GM18505 (cell line): Measurements from ENCODE around the gene PLEKHG2.

Experiments
- ATAC-seq: cut with Tn5 transposase; IDR thresholded peaks from one replicate; pipeline ENCODE4 v1.9.1; 2021; ENCODE audit not compliant: unreplicated experiment
- POLR2A ChIP-seq: IDR thresholded peaks from 4 replicates; pipeline ENCODE4 v1.6.1; 2011; ENCODE audit warnings: borderline replicate concordance; ENCODE audit not compliant: insufficient read depth, insufficient read length; ENCODE audit errors: extremely low read depth

The PLEKHG2 gene

DNA sequence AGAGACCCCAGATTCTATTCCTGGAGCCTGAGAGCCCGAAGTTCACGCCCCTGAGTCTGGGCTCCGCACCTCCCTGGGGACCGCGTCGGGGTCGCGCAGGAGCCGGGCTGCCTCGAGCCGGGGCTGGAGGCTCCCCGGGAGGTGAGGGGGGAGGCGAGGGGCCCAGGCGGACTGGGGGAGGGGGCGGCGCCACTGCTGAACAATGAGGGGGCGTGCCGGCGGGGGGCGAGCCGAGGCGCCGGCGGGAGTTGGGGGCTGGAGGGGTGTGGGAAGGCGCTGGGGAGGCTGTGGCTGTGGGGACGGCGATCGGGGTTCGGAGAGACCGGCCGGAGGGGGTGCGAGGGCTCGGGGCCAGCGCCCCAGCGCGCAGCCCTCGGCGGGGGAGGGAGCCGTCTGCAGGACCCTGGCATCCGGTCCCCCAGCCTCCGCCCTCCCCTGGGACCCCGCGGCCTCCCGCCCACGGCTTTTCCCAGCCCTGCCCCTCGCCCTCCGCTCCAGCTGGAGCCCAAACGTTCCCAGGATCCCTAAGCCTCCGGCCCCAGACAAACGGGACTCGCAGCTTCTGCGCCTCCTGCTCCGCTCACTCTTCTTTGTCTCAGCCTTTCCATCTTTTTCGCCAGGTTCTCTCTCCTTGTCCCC lies 922 bp downstream of the PLEKHG2 start:
- TF ChIP-seq POLR2A: no peak
- ATAC-seq: no peak

DNA sequence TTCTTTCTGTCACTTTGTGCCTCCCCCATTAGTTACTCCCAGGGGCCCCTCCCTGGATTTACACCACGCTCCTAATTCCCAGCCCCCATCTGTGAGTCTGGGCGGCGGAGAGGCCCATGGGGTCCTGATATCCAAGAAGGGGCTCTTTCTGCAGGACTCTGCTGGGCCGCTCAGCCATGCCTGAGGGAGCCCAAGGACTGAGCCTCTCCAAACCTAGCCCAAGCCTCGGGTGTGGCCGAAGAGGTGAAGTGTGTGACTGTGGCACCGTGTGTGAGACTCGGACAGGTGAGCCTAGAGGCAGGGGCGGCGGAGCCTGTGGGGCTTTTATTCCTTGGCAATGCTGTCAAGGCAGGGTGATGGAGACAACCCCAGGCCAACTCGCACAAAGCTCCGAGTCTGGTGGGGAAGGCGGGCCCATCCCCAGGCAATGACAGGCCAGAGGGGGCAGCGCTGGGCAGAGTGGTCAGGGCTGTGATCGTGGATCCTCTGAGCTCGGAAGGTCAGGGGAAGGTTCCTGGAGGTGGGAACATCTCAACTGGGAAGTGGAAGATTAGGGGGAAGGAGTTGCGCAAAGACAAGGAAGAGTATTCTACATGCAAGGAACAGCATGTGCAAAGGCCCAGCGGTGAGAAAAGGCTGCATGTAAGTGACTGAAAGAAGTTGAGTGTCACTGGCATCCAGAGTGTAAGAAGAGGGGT lies 1.6 kb downstream of the PLEKHG2 start:
- no peak for ATAC-seq

DNA sequence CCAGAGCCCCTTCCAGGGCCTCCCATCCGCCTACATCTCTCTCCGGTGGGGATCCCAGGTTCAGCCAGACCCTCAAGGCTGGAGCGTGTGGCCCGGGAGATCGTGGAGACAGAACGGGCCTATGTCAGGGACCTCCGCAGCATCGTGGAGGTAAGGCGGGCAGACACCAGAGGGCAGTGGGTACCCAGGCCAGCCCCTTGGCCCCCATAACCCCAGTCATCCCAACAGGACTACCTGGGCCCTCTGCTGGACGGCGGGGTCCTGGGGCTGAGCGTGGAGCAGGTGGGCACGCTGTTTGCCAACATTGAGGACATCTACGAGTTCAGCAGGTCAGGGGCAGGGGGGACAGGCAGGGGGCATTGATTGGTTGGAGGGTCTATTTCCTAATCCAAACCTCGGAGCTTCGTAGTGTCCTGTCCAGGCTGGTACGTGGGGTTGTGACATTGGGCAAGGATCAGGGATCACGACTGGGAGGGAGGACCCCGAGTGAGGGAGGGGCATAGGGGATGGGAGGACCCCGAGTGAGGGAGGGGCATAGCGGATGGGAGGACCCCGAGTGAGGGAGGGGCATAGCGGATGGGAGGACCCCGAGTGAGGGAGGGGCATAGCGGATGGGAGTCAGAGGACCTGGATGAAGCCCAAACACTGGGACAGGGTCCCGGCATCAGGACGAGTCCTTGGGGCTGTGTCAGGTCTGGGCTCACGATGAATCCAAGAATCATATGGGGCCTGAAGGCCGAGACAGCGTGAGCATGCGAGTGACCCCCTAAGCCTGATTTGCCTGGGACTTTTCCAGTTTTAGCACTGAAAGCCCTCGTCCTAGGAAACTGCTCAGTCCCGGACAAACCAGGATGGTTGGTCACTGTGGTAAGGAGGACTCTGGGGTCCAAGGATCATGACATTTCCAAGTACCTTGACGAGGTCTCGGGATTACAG lies 2.9 kb downstream of the PLEKHG2 start:
- TF ChIP-seq POLR2A: no peak
- no peak for ATAC-seq

More for the DNA sequence above, 1.6 kb downstream of the PLEKHG2 start:
- TF ChIP-seq POLR2A: no peak

DNA sequence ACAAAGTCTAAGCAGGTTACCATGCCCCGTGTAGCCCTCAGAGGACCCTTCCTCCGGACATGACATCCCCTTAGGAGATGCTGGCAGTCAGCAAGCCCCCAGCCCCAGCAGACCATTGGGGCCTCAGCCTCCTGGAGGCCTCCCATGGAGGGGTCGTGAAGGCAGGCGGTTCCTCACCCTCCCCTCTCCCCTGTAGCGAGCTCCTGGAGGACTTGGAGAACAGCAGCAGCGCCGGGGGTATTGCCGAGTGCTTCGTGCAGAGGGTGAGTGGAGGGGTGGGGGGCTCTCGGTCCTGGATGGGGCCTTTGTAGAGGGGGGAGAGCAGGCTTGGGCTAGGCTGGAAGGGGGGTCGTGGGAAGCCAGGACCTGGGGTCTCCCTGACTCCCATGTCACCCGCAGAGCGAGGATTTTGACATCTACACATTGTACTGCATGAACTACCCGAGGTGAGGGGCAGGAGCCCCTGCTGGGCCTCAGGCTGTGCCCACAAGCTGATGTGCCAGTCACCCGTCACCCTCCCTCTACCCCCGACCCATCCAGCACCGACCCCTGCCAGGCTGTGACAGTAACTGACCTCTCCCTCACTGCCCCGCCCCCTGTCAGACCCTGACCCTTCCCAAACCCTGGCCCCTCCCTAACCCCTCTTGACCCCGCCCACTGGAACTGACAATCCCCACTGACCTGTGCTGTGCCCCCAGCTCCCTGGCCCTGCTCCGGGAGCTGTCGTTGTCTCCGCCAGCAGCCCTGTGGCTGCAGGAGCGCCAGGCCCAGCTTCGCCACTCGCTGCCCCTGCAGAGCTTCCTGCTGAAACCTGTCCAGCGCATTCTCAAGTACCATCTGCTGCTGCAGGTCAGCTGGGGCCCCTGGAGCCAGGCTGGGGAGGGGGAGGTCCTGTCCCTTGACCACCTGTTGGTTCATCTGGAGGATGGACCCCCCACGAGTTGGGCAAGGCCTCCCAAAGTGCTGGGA lies 4.0 kb downstream of the PLEKHG2 start:
- TF ChIP-seq POLR2A: no peak
- ATAC-seq: no peak

DNA sequence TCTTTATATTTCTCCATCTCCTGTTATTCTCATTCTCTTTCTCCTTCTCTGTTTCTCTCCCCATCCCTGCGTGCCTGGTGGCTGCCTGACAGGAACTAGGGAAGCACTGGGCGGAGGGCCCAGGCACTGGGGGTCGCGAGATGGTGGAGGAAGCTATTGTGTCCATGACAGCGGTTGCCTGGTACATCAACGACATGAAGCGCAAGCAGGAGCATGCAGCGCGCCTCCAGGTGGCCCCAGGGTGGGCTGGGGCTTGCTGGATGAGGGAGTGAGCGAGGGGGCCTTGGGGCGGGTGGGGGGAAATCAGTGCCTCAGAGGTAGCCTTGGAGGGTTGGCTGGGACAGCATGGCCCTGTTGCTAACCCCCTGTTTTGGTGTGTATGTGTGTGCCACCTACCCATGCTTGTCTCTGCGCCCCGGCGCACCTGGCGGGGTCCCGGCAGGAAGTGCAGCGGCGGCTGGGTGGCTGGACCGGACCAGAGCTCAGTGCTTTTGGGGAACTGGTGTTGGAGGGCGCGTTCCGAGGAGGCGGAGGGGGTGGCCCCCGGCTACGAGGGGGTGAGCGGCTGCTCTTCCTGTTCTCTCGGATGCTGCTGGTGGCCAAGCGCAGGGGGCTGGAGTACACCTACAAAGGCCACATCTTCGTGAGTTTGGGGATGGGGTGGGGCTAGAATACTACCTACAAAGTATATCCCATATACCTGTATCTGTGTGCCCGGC lies 5.2 kb downstream of the PLEKHG2 start:
- no peak for ATAC-seq
- no peak for TF ChIP-seq POLR2A

DNA sequence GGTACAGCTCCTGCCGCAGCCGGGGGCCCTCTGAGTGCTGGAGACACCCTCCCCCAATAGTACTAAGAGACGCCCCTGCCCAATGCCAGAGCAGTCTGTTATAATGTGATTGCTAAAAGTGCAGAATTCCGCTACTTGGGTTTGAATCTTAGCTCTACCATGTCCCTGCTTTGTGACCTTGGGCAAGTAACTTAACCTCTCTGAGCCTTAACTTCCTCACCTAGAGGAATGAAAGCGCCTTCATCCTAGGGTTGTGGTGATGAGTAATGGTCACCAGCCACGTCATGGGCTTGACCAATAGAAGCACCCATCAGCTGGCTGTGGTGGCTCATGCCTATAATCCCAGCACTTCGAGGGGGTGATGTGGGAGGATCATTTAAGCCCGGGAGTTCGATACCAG lies 6.5 kb downstream of the PLEKHG2 start:
- ATAC-seq: no peak
- no peak for TF ChIP-seq POLR2A

DNA sequence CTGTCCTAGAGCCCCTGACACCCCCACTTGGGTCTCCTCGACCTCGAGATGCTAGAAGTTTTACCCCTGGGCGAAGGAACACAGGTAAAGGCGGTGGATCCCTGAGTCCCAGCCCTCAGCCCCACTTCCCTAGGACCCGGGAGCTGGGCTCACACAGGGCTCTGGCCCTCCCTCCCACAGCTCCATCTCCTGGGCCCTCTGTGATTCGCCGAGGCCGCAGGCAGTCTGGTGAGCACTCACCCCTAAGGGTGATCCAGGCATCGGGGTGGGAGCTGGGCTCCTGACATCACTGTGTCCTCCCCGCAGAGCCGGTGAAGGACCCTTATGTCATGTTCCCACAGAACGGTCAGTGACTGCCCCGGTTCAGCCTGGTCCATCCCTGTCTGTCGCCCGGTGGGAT lies 8.3 kb downstream of the PLEKHG2 start:
- no peak for TF ChIP-seq POLR2A
- ATAC-seq: no peak

DNA sequence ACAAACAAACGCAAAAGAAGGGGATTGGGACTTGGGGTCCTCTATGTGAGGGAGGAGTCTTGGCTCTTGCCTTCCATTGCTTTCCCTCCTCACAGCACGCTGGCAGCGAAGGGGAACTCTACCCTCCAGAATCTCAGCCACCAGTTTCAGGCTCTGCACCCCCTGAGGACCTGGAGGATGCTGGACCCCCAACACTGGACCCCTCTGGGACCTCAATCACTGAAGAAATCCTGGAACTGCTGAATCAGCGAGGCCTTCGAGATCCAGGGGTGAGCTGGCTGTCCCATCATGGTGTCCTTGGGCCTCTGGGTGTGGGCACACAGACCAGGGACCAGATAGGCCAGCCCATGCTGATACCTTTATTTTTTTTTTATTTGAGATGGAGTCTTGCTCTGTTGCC lies 9.6 kb downstream of the PLEKHG2 start:
- ATAC-seq: no peak
- no peak for TF ChIP-seq POLR2A

DNA sequence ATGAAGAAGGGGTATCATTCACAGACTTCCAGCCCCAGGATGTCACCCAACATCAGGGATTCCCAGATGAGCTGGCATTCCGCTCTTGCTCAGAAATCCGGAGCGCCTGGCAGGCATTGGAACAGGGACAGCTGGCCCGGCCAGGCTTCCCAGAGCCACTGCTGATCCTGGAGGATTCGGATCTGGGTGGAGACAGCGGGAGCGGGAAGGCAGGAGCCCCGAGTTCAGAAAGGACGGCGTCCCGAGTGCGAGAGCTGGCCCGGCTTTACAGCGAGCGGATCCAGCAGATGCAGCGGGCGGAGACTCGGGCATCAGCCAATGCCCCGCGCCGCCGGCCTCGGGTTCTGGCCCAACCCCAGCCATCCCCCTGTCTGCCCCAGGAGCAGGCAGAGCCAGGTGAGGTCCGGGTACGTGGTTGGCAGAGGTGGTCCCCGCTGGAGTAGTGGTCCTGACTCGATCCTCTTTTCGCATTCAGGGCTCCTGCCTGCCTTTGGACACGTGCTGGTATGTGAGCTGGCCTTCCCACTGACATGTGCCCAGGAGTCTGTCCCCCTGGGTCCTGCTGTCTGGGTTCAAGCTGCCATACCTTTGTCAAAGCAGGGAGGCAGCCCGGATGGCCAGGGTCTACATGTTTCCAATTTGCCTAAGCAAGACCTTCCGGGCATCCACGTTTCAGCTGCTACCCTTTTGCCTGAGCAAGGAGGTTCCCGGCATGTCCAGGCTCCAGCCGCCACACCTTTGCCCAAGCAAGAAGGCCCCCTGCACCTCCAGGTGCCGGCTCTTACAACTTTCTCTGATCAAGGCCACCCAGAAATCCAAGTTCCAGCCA lies 11.0 kb downstream of the PLEKHG2 start:
- ATAC-seq: no peak
- TF ChIP-seq POLR2A: no peak

DNA sequence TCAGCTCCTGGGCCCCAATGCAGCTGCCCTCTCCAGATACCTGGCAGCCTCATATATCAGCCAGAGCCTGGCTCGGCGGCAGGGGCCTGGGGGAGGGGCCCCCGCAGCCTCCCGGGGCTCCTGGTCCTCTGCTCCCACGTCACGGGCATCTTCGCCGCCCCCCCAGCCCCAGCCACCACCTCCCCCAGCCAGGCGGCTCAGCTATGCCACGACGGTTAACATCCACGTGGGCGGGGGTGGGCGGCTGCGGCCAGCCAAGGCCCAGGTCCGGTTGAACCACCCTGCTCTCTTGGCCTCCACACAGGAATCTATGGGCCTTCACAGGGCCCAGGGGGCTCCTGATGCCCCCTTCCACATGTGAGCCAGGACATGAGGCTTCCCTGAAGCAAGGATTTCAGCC lies 12.5 kb downstream of the PLEKHG2 start:
- ATAC-seq: no peak
- TF ChIP-seq POLR2A: no peak

DNA sequence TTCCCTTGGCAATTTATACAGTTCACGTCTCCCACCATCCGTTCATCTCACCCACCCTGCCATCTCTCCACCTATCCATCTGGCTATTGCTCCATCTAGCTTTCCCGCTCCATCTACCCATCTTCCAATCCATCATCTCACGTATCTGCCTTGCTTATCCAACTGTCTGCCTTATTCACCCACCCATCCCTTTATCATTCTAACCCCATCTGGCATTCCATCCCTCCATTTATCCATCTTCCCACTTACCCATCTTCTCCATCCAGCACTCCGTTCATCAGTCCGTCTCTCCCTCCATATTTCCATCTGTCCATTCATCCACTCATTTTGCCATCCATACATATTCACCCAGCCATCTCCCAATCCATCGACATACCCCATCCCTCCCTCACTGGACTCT lies 13.3 kb downstream of the PLEKHG2 start:
- no peak for ATAC-seq
- no peak for TF ChIP-seq POLR2A

DNA sequence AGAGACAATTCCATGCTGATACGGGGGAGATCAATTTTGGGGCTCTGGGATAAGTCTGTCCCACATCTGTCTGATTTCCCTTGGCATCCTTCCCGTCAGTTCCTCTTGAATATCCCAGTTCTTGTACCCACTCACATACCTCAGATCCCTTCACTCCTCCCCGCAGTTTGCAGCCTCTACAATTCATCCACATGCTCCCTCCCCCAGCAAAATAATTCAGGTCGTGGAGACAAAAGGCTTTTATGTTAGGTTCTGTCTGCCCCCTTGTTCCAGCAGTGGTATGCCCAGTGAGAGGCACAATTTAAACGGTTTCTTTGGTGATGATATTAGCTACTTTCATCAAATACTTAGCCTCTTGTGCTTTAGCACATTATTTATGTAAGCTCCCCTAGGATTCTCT lies 13.7 kb downstream of the PLEKHG2 start:
- TF ChIP-seq POLR2A: no peak
- ATAC-seq: no peak

DNA sequence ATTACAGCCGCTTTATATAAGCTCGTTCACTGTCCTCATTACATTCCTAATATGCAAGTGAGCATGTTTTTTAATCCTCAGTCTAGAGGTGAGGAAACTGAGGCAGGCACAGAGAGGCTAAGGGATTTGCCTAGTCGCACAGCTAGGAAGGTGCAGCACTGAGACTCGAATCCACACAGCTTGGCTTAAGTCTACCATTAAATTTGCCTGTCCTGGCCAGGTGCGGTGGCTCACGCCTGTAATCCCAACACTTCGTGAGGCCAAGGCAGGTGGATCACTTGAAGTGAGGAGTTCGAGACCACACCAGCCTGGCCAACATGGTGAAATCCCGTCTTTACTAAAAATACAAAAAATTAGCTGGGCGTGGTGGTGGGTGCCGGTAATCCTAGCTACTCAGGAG lies 15.2 kb downstream of the PLEKHG2 start:
- ATAC-seq: no peak
- TF ChIP-seq POLR2A: no peak
